Transverse colon (tissue), 4 donors: ENCODE data around the gene ARHGAP8.

Source experiments
- CTCF ChIP-seq, 5 experiments: fragments of 200-600 bp in 3 of 5; fragments of 450-650 bp in 2 of 5; sonication (generic) in 3 of 5; IDR thresholded peaks; 1 replicate in 2 of 5; 2 replicates in 3 of 5; pipeline ENCODE4 v1.5.1; 2016 to 2017; ENCODE audit warnings: antibody characterized with exemption in 5 of 5, inconsistent platforms in 3 of 5, mild to moderate bottlenecking in 2 of 5, moderate library complexity in 1 of 5
- EP300 ChIP-seq: sonication (generic); formaldehyde crosslinking; IDR thresholded peaks from one replicate; pipeline ENCODE4 v1.6.1; 2017; ENCODE audit warnings: antibody characterized with exemption, low read depth
- POLR2AphosphoS5 ChIP-seq, 3 donors: sonication (generic); formaldehyde crosslinking; IDR thresholded peaks; one replicate each; pipeline ENCODE4 v1.6.1; 2016; ENCODE audit warnings: antibody characterized with exemption in 3 of 3

DNA sequence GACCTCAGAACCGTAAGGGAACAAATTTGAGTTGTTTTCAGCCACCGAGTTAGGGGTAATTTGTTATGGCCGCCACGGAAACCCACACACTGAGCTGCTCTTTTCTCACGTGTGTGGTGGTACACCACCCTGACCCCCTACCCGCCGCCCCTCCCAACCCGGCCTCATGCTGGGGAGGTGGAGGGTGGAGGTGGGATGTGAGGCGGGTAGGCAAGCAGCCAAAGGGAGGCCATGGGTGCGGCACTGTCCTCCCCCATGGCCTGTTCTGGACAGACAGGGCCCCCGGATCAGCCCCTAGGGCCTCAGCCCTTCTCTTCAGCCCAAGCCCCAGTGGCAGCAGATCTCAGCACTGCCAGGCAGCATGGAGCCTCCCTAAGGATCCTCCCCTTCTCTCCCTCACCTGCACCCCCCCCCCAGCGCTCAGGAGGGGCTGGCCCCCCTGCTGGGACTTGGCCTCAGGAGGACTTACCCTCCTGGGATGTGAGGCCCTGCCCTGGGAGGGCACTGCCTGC, 42.4 kb upstream of the ARHGAP8 start:
- TF ChIP-seq EP300: no peak
- no peak for TF ChIP-seq POLR2AphosphoS5 (IDR thresholded peaks at IDR 0.05)
- no peak for TF ChIP-seq CTCF (IDR thresholded peaks at IDR 0.05)
